ENCODE results near the gene ZNF438. TPM values are rescaled to one million over a fixed set of nuclear protein-coding genes. Genes with fewer than 3 reads are reported as not detected.

ZNF438 gene
- total RNA-seq, 1 donor from 2014 or later = 3.9 TPM

- ChIA-PET POLR2A (no interaction called here), CTCF (no interaction called here)
- intact Hi-C loops (cut with micrococcal nuclease) = no loop called here
- no peak overlapping the region for H3K27ac Mint-ChIP-seq
- H3K4me3 Mint-ChIP-seq = no peak overlapping the region
- H3K9me3 Mint-ChIP-seq = no peaks in the 10 kb centered on the region
- TF ChIP-seq CTCF (IDR thresholded peaks at IDR 0.05) = no peak
- DNase-seq (no peak), ATAC-seq (ENCODE audit: low read depth) (no peak)
- no peaks in the 10 kb centered on the region for H3K4me1 Mint-ChIP-seq
- H3K36me3 Mint-ChIP-seq (ENCODE audit: low read depth) = no peaks in the 10 kb centered on the region
- H3K27me3 Mint-ChIP-seq = peaks cover 7% of the 10 kb centered on the region
Measured at GRCh38 chr10:30820261-30820991, 211.2 kb downstream of the ZNF438 start.

GRCh38 chr10:30819341-30820181 lies 212.1 kb downstream of the ZNF438 start:
- ChIA-PET CTCF (no interaction called here), POLR2A (no interaction called here)
- no peak for TF ChIP-seq CTCF (IDR thresholded peaks at IDR 0.05)
- Mint-ChIP-seq H3K4me3 (no peak overlapping the region), H3K9me3 (no peaks in the 10 kb centered on the region), H3K27me3 (no peaks in the 10 kb centered on the region), H3K27ac (no peak overlapping the region), H3K4me1 (no peaks in the 10 kb centered on the region), H3K36me3 (ENCODE audit: low read depth) (no peaks in the 10 kb centered on the region)
- no peak for ATAC-seq (ENCODE audit: low read depth)
- intact Hi-C loops (cut with micrococcal nuclease) = no loop called here
- DNase-seq = no peak

GRCh38 chr10:30818854-30819253 lies 212.8 kb downstream of the ZNF438 start:
- H3K9me3 Mint-ChIP-seq = no peaks in the 10 kb centered on the region
- TF ChIP-seq CTCF (IDR thresholded peaks at IDR 0.05) = no peak
- H3K27me3 Mint-ChIP-seq = peaks cover 2% of the 10 kb centered on the region
- H3K27ac Mint-ChIP-seq = no peak overlapping the region
- DNase-seq (no peak), ATAC-seq (ENCODE audit: low read depth) (no peak)
- CTCF ChIA-PET = no interaction called here
- POLR2A ChIA-PET = no interaction called here
- intact Hi-C loops (cut with micrococcal nuclease) = no loop called here
- no peaks in the 10 kb centered on the region for H3K36me3 Mint-ChIP-seq (ENCODE audit: low read depth)
- H3K4me3 Mint-ChIP-seq = no peak overlapping the region
- H3K4me1 Mint-ChIP-seq = no peaks in the 10 kb centered on the region

- Mint-ChIP-seq H3K27ac (no peak overlapping the region), H3K27me3 (peaks cover 2% of the 10 kb centered on the region), H3K4me3 (no peak overlapping the region), H3K36me3 (ENCODE audit: low read depth) (no peaks in the 10 kb centered on the region), H3K4me1 (no peaks in the 10 kb centered on the region), H3K9me3 (no peaks in the 10 kb centered on the region)
- intact Hi-C loops (cut with micrococcal nuclease) = no loop called here
- DNase-seq (no peak), ATAC-seq (ENCODE audit: low read depth) (no peak)
- ChIA-PET CTCF (no interaction called here), POLR2A (no interaction called here)
- TF ChIP-seq CTCF (IDR thresholded peaks at IDR 0.05) = no peak
Measured at GRCh38 chr10:30818010-30818660, 213.5 kb downstream of the ZNF438 start.

- H3K27me3 Mint-ChIP-seq = peaks cover 5% of the 10 kb centered on the region
- intact Hi-C loops (cut with micrococcal nuclease) = no loop called here
Measured at GRCh38 chr10:30817541-30817940, 214.1 kb downstream of the ZNF438 start.

More at GRCh38 chr10:30817541-30817940, 214.1 kb downstream of the ZNF438 start:
- Mint-ChIP-seq H3K36me3 (ENCODE audit: low read depth) (no peaks in the 10 kb centered on the region), H3K4me3 (no peak overlapping the region), H3K9me3 (no peaks in the 10 kb centered on the region), H3K27ac (no peak overlapping the region), H3K4me1 (no peaks in the 10 kb centered on the region)
- ATAC-seq (ENCODE audit: low read depth) = no peak
- DNase-seq = no peak
- ChIA-PET POLR2A (no interaction called here), CTCF (no interaction called here)
- no peak for TF ChIP-seq CTCF (IDR thresholded peaks at IDR 0.05)

All from activated B cell treated with CpG ODN at 0.5 μM for 24 hours (primary cell).